Embryonic facial prominence (tissue), 1 donor: ENCODE results near the gene TTF2.

Experiments
- DNase-seq: peaks from one replicate; pipeline ENCODE4 v3.0.0-alpha.2; 2016; ENCODE audit errors: extremely low spot score

TTF2 gene

DNA sequence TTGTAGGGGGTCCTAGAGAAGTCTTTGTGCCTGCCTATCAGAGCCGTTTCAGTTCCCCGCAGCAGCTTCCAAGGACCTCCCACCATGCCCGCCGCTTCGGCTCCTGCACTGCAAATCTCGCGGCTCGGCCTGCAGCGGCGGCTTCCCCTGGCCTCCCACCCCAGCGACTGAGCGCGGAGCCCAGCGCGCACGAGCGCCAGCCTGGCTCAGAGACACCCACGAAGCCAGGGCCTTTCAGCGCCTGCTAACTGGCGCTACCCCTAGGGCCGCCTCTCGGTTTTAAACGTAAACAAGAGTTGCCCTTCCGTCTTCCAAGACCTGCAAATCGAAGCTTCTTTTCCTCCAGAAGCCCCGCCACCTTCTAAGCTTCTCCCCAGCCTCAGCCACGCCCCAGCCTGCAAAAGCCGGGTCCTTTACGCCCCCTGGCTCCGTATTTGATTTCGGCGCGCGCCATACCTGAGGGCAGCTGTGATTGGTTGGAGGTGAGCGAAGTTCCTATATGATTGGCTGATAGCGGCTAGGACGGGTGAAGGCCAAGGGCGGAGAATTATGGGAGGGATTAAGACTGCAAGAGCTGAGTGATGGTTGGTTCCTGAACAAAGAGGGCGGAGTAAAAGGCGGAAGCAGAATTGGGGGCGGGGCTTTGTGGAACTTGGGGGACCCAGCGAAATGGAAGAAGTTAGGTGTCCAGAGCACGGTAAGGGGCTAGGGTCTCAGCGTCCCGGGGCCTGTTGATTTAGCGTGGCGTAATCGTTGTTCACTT, at the start of gene TTF2:
TTF2 (plus strand) TSS at position 649 of the 763 bp plus-strand sequence; CDS start at position 670, 21 bp downstream.
- peak; percentile 99 for DNase-seq

DNA sequence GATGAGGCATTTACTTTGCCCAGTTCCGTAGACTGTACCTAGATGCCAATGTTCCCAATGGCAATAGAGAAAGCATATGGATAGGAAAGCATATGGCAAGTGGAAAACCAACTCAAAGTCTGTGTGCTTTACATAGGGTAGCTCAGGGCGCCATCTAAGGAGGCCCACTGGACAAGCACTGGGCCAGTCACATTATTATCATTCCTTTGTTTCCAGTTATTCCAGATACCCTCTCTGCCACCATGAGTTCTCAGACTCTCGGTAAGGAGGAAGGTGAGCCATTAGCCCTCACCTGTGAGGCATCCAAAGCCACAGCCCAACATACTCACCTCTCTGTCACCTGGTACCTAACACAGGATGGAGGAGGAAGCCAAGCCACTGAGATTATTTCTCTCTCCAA, 48.8 kb upstream of the TTF2 start:
- DNase-seq: no peak

DNA sequence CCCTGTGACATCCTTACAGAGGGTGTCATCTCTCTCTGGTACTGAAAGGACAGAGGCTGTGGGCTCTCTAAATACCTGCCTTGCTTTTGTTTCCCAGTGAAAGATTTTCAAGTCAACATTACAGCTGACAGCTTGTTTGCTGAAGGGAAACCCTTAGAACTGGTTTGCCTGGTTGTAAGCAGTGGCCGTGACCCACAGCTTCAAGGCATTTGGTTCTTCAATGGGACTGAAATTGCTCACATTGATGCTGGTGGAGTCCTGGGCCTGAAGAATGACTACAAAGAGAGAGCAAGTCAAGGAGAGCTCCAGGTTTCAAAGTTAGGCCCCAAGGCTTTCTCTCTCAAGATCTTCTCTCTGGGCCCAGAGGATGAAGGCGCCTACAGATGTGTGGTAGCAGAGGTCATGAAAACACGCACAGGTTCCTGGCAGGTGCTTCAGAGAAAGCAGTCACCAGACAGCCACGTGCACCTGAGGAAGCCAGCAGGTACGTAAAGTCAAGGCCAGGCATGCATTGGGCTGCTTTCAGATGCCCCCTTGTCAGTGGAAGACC, 46.7 kb upstream of the TTF2 start:
- DNase-seq: no peak

DNA sequence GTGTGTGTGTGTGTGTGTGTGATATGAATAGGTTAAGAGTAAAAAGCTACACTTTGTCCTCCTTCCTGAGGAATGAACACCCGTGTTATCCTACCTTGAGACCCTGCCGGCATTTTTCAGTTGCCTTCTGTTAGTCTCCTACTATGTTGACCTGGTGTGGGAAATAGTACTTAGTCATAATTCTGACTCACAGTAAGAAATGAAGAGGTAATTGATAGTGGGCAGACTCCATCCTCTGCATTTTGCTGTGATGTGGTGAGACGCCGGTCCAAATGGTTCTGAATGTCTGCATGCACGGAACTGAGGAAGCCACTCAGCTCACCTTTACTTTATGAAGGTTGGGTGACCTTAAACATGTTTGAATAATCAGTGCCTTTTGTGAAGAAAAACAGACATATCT, 45.9 kb upstream of the TTF2 start:
- no peak for DNase-seq

DNA sequence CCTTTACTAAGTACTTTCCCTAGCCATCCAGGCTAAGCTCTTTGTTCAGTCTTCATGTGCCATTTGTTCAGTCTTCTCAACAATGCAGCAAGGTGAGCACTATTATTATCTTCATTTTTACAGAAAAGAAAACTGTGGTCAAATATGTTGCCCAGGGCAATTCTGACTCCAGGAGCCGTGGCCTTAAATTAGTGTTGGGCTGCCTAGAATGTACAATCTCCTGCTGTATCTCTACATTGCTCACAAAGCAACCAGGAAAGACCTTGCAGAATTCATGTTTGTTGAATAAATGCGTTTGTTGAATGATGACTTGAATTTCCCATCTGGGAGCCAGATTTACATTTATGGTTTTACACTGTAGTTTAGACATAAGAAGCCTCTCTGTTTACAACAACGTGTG, 44.4 kb upstream of the TTF2 start:
- DNase-seq: no peak

DNA sequence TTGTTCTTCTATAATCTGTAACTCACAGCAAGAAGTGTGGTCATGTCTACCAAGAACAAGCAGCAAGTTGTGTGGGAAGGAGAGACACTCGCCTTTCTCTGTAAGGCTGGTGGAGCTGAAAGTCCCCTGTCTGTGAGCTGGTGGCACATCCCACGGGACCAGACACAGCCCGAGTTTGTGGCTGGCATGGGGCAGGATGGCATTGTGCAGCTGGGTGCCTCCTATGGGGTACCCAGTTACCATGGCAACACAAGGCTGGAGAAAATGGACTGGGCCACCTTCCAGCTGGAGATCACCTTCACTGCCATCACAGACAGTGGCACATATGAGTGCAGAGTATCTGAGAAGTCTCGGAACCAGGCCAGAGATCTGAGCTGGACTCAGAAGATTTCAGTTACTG, 43.1 kb upstream of the TTF2 start:
- DNase-seq: no peak

DNA sequence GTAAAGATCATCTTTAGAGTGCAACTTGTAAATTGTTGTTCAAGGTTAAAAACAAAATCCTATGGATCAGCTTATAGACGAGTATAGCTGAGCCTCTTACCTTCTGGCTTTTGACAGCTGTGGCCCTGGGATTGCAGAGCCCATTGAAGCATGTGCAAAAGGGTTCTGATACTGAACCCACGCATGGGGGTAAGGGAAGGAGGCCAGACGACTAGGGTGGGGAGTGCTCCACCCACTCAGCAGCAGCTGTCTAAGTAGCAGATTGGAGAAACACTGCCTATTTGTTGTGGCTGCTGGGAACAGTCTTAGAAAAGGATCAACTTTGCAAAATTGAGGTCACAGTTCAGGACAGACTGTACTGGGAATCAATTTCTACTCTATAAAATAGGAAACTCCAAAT, 42.5 kb upstream of the TTF2 start:
- DNase-seq: no peak

DNA sequence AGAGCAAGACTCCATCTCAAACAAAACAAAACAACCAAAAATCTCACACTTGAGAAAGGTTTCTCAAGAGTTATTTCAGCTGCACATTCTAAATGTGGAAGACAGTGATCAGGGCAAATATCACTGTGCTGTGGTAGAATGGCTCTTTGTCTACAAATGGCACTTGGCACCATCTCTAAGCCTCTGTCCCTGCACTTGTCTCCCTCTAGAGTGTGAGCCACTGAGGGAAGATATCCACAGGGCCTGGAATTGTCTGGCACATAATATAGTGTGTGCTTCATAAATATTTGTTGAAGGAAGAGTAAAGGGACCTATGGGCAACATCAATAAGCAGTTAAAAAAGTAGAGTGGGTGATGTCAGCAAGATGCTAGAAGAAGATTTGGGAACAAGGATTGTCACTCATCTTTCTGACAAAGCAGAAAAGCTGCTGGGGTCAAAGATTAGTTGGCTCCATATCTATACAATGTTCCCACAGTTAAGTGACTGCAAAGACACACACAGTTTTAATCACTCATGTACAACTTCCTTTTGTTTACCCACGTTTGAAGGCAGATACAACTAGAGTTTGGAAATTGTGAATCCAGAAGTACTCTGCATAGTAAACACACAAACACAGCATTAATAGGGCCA, 39.5 kb upstream of the TTF2 start:
- no peak for DNase-seq

DNA sequence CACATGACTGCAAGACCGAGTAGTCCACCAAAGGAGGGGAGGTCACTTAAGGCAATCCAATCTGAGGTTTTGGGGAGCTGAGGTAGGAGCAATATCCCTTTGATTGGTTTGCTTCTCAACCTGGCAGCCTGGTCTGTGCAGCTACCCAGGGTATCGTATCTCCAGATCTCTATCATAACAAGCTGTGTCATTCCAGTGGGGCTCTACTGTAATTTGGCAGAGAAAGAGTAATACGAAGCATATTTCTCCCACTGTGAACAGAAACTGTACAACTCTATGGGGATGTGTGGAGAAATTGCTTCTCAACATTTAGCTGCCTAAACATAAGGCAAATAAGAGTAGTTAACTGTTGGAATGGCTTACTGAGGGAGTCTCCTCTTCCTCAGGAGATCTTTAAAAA, 38.0 kb upstream of the TTF2 start:
- no peak for DNase-seq

DNA sequence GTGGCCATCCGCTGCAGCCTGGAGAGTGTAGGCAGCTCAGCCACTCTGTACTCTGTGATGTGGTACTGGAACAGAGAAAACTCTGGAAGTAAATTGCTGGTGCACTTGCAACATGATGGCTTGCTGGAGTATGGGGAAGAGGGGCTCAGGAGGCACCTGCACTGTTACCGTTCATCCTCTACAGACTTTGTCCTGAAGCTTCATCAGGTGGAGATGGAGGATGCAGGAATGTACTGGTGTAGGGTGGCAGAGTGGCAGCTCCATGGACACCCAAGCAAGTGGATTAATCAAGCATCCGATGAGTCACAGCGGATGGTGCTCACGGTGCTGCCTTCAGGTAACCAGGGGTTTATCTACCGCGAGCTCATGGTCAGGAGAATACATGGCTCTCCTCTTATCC, 34.6 kb upstream of the TTF2 start:
- no peak for DNase-seq

DNA sequence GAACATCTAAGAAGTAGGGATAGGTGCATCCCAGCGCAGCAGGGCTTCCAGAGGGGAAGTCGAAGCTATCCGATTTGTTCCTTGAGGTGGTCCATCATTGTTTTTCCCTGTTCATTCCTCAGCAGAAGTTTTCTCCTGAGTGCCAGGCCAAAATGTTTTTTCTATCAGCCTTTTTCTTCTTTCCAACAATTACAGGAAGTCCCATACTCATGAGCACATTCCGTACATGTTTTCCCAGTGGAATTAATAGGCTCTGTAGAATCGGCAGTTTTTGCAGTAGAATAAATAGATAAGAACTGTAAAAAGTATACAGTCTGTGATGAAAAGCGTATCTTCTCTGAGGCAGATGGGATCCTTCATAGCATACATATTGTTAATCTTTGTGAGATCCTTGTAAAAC, 33.8 kb upstream of the TTF2 start:
- DNase-seq: no peak

DNA sequence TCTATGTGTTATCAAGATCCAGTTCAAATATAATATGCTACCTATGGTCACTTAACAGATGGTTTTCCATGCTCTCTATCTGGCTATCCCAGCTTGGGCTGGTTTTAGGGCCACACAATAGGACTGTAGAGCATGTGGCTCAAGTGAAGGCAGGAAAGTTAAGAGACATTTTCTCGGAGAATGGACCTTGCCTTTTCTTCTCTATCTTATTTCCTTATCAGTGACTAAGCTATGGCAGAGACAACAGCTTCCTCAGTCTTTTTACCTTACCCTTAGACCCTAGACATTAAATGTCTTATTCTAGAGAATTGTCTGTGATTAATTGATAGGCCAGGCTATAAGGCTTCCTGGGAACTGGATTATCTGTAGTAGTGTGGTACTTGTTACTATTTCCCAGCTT, 30.4 kb upstream of the TTF2 start:
- DNase-seq: no peak

DNA sequence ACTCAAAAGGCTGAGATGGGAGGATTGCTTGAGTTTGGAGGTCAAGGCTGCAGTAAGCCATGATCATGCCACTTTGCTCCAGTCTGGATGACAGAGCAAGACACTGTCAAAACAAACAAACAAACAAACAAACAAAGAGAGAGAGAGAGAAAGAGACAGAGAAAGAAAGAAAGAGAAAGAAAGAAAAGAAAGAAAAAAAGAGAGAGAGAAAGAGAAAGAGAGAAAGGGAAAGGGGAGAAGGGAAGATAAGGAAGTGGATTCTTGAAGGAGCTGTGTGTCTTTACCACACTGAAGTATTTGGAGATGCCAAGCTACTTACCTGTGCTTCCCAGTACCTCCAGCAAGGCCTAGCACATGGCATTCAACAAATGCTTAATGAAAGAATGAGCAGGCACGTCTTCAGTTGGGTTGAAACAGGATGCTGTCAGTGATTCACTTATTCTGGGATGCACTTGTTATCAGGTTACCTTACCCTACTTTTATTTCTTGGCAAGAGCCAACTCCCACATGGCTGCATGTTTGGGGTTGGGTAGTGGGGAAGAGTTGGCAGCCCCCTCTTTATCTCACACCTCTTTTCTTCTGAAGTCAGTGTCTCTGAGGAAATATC, 29.8 kb upstream of the TTF2 start:
- DNase-seq: no peak

DNA sequence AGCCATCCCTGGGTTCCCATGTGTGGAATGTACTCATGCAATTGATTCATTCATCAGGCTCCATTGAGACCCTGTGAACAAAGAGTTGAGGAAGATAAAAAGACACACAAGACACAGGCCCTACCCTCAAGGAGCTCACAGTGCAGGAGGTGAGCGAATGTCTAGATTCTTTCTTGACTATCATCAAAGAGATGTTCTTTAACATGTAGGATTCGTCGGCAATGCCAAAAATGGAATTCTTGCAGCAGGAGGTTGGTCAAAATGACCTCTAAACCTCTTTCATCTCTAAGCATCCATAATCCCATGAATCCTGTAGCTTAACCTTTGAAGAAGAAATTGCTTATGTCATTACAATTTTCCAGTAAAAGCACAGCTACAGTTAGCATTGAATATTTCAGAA, 27.9 kb upstream of the TTF2 start:
- DNase-seq: no peak

DNA sequence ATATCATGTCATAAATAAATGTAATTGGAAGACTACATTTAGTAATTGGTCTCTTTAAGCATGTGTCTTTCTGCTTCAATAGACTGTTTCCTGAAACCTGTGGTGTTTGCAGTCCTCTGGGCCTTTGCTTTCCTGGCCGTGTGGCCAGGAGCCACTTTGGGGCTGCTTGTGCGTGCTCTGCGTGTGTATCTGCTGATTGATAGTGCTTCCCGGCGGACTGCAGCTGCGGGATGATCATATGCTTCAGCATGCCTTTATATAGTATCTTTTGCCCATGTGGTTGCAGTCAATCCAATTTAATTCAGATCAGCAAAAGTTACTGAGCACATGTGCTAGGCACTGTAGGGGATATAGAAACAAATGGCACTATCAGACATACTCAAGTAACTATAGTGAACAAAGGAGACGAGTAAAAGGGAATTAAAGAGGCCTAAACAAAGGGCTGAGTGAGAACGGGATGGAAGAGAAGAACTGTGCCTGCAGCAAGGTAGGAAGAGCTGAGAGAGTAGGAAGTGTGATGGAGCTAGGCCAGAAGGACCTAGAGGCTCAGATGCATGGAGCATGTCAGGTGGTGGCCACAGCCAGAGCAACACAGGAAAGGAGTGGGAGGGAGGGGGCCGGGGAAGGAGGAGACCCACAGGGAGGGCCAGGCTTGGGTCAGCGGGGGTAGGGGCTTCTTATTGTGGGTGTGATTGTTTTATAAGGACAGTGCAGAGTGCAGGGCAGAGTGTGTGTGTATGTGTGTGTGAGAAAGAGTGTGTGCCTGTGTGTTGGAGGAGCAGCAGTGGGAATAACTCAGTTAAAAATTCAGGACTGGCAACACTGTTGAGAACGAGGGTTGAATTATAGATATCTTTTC, 27.2 kb upstream of the TTF2 start:
- DNase-seq: no peak

DNA sequence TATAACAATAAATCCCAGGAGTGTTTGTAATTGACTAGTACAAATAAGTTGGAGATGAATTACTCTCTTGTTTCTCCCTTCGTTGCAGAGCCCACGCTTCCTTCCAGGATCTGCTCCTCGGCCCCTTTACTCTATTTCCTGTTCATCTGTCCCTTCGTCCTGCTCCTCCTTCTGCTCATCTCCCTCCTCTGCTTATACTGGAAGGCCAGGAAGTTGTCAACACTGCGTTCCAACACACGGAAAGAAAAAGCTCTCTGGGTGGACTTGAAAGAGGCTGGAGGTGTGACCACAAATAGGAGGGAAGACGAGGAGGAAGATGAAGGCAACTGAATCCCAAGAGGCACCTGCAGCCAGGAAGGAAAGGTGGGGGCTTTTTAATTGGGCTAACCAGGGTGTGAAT, 26.4 kb upstream of the TTF2 start:
- DNase-seq: no peak

DNA sequence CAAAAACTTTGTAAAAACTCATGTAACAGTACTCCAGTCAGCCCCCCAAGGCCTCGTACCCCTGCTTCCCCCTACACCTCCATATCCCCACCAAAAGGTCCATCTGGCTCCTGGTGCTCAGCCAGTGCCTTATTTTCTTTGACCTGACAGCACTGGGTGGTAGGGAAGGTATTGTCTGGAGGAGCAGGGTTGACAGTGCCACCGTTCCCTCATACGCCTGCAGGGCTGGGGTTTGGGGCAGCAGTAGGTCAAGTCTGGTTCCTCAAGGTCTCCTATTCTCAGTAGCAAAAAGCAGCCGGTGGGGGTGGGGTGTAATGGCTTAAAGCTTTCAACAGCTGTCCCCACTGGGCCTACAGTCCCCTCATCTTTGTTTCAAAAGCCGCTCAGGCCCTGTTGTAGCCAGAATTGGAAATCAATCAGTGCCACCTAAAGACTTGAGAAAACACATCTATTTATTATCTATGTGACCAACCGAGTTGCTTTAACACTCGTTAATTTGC, 25.3 kb upstream of the TTF2 start:
- no peak for DNase-seq

DNA sequence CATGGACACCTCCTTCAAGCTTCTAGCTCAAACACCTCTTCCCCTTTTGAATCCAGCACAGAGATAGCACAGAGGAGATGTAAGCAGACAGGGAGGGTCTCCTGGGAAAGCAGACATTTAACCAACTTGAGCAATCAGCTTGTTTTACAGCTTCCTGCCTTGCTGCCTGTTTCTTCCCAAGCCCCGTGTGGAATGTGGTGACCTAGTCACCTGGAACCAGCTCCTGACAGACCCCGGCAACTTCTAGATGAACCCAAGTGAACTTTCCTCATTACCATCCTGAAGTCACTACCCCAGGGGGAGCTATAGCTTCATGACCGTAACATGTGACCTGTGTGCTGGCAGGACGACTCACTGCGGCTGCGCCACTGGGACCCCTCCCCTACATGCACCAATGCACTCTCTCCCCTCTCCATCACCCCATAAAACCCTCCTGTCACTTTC, 24.1 kb upstream of the TTF2 start:
- DNase-seq: no peak

DNA sequence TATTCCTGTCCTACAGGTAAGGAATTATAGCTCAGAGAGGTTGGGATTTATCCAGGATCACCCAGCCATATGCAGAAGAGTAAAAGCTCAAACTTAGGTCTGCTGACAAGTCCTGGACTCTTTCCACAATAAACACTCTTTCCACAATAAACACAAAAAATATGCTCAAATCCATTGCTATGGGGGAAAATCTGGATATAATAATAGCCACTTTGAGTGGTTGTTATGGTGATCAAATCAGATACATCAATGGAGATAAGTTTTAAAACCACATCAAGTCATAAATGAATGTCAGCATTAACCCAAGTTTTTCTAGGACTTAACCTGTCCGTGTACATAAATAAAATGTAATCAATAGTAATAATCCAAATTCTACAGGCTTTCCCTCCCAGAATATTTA, 22.3 kb upstream of the TTF2 start:
- peak; percentile 56 for DNase-seq

DNA sequence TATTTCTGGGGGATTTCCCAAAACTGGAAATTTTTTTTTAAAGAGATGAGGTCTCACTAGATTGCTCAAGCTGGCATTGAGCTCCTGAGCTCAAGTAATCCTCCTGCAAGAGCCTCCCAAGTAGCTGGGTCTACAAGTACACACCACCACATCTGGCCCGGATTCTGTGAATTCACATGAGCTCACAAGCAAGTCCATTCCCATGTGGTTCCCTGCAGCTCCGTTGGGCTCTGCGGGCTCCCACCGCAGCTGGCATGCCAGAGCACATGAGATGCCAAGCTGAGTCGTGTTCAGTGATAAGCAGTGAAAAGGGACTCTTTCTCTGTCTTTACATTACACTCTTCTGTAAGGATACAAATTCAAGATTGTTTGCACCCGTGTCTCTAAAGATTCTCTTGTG, 21.9 kb upstream of the TTF2 start:
- no peak for DNase-seq

DNA sequence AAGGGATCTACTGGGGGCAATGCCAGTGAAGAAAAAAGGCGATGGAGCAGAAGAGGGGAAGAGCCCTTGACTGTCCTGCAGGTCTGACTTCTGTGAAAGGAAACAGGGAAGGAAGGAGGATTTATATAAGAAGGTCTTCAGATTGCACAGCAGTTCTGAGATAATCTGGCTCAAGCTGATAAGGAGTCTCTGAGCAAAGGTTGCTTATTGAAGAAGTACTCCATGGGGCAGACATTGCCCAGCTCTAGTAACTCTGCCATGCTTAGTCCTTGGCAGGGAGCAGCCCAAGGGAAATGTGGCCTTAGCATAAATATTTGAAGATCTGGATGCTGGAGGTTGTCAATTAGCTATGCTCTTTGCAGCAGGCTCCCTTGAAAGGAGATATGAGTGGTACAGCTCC, 15.9 kb upstream of the TTF2 start:
- DNase-seq: no peak

DNA sequence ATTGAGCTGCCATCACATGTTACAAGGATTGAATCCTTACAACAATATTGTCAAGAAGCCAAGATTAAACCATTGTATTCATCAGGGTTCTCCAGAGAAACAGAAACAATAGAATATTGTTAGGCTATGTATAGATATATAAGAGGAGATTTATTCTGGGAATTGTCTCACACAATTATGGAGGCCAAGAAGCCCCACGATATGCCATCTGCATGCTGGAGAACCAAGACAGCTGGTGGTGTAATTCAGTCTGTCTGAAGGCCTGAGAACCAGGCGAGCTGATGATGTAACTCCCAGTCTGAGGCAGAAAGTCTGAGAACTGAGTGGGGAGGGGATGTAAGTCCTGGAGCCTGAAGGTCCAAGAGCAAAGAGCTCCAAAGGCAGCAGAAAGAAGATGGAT, 14.5 kb upstream of the TTF2 start:
- DNase-seq: no peak
